Measurements from ENCODE around the gene UBE2C. TPM values are rescaled to one million over a fixed set of nuclear protein-coding genes. Genes with fewer than 3 reads are reported as not detected.

UBE2C gene
- total and polyA plus RNA-seq, 2 donors (not counting 1 experiment from before 2014, with no cell fraction given): 12.9 to 23.7 TPM

DNA sequence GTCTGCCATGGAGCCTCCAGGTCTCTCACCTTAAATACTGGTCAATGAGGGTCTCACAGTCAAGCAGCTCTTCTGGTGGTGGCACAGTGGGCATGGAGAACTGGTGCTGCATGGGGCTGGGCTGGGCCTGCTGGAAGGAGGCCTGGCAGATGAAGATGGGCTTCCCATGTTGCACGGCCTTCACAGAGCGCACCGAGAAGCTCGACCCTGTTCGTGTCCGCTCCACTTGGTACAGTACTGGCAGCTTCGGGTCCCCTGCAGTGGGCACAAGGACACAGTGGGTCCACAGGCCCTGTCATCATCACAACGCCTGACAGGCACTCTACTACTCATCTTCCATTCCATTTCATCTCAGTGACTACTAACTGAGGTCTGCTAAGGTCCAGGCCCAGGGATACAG, 36.0 kb downstream of the UBE2C start:
- Histone ChIP-seq H3K27me3 (ENCODE audit: control insufficient read depth, insufficient read depth, low read length) (no peaks in the 10 kb centered on the region), H2AFZ (ENCODE audit: low read length) (no peak overlapping the region), H3K9ac (ENCODE audit: insufficient read depth, low read length) (no peak overlapping the region), H3K9me3 (ENCODE audit: control insufficient read depth, insufficient read depth, low read depth, low read length) (no peaks in the 10 kb centered on the region), H3K4me3 (replicated peaks in 1 of 4; ENCODE audit: control extremely low read depth in 1 of 4, insufficient read depth in 1 of 4, low read depth in 3 of 4, low read length in 4 of 4) (no peak overlapping the region), H3K4me1 (ENCODE audit: control insufficient read depth, extremely low read depth, insufficient read depth, low read length) (no peaks in the 10 kb centered on the region), H4K20me1 (ENCODE audit: control insufficient read depth, extremely low read depth, insufficient read depth, low read length) (no peaks in the 10 kb centered on the region), H3K27ac (ENCODE audit: insufficient read depth, low read length) (no peak overlapping the region), H3K4me2 (ENCODE audit: extremely low read depth, insufficient read depth, low read length) (no peak overlapping the region), H3K79me2 (ENCODE audit: control insufficient read depth, insufficient read depth, low read length) (no peaks in the 10 kb centered on the region), H3K36me3 (ENCODE audit: control insufficient read depth, insufficient read depth, low read length) (peaks cover 5% of the 10 kb centered on the region)
- TF ChIP-seq EZH2 (IDR thresholded peaks at IDR 0.05; ENCODE audit: low read length, missing control alignments): no peak
- no peak for DNase-seq (ENCODE audit: low read depth in 2 of 2)

DNA sequence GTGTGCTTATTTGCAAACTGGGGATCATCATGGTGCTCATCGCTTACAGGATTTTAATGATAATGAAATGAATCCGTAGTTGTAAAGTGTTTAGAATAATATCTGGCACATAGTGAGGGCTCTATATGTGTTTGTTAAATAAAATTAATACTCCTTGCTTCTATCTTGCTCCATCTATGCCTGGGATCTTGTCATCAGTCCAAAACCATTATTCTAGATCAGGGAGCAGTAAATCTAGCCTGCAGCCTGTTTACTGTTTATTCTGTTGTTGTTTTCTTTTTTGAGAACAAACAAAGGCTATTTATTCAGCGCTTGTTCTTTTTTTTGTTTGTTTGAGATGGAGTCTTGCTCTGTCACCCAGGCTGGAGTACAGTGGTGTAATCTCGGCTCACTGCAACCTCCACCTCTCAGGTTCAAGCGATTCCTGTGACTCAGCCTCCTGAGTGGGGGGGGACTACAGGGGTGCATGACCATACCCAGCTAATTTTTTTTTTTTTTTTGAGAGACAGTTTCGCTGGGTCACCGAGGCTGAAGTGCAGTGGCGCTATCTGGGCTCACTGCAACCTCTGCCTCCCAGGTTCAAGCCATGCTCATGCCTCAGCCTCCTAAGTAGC, 36.6 kb downstream of the UBE2C start:
- Histone ChIP-seq H3K27ac (ENCODE audit: insufficient read depth, low read length) (no peak overlapping the region), H3K79me2 (ENCODE audit: control insufficient read depth, insufficient read depth, low read length) (no peaks in the 10 kb centered on the region), H3K4me2 (ENCODE audit: extremely low read depth, insufficient read depth, low read length) (no peak overlapping the region), H3K9ac (ENCODE audit: insufficient read depth, low read length) (no peak overlapping the region), H3K27me3 (ENCODE audit: control insufficient read depth, insufficient read depth, low read length) (no peaks in the 10 kb centered on the region), H2AFZ (ENCODE audit: low read length) (no peak overlapping the region), H3K4me1 (ENCODE audit: control insufficient read depth, extremely low read depth, insufficient read depth, low read length) (no peaks in the 10 kb centered on the region), H4K20me1 (ENCODE audit: control insufficient read depth, extremely low read depth, insufficient read depth, low read length) (no peaks in the 10 kb centered on the region), H3K4me3 (replicated peaks in 1 of 4; ENCODE audit: control extremely low read depth in 1 of 4, insufficient read depth in 1 of 4, low read depth in 3 of 4, low read length in 4 of 4) (no peak overlapping the region), H3K36me3 (ENCODE audit: control insufficient read depth, insufficient read depth, low read length) (peaks cover 2% of the 10 kb centered on the region), H3K9me3 (ENCODE audit: control insufficient read depth, insufficient read depth, low read depth, low read length) (no peaks in the 10 kb centered on the region)
- DNase-seq (ENCODE audit: low read depth in 2 of 2): no peak
- TF ChIP-seq, protein P1, sequence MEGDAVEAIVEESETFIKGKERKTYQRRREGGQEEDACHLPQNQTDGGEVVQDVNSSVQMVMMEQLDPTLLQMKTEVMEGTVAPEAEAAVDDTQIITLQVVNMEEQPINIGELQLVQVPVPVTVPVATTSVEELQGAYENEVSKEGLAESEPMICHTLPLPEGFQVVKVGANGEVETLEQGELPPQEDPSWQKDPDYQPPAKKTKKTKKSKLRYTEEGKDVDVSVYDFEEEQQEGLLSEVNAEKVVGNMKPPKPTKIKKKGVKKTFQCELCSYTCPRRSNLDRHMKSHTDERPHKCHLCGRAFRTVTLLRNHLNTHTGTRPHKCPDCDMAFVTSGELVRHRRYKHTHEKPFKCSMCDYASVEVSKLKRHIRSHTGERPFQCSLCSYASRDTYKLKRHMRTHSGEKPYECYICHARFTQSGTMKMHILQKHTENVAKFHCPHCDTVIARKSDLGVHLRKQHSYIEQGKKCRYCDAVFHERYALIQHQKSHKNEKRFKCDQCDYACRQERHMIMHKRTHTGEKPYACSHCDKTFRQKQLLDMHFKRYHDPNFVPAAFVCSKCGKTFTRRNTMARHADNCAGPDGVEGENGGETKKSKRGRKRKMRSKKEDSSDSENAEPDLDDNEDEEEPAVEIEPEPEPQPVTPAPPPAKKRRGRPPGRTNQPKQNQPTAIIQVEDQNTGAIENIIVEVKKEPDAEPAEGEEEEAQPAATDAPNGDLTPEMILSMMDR (conservative IDR thresholded peaks at IDR 0.05 in 1 of 2, IDR thresholded peaks at IDR 0.05 in 1 of 2; ENCODE audit: low read depth in 1 of 2, low read length in 2 of 2): no peak
- no peak for TF ChIP-seq EZH2 (IDR thresholded peaks at IDR 0.05; ENCODE audit: low read length, missing control alignments)

DNA sequence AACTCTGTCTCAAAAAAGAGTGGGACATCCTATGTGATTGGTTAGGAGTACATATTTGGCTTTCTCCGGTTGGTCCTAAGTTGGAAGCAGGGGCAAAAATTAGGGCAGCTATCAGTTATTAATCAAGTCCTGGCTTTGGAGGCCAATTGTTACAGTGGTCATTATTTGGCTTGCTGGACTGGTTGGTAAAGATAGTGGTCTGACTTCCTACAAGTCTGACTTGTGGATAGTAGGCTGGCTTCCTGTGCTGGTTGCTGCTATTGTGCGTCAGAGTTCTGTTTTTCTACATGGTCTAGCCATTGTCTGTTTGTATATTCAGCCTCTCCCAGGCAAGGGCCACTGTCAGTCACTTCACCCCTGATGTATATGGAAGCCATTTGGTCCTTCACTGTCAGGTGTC, 37.8 kb downstream of the UBE2C start:
- no peak for TF ChIP-seq EZH2 (IDR thresholded peaks at IDR 0.05; ENCODE audit: low read length, missing control alignments)
- TF ChIP-seq, protein P1 (conservative IDR thresholded peaks at IDR 0.05 in 1 of 2, IDR thresholded peaks at IDR 0.05 in 1 of 2; ENCODE audit: low read depth in 1 of 2, low read length in 2 of 2): no peak
- Histone ChIP-seq H3K9me3 (ENCODE audit: control insufficient read depth, insufficient read depth, low read depth, low read length) (no peaks in the 10 kb centered on the region), H3K79me2 (ENCODE audit: control insufficient read depth, insufficient read depth, low read length) (peaks cover 5% of the 10 kb centered on the region), H2AFZ (ENCODE audit: low read length) (no peak overlapping the region), H3K27ac (ENCODE audit: insufficient read depth, low read length) (no peak overlapping the region), H3K9ac (ENCODE audit: insufficient read depth, low read length) (no peak overlapping the region), H3K27me3 (ENCODE audit: control insufficient read depth, insufficient read depth, low read length) (no peaks in the 10 kb centered on the region), H3K36me3 (ENCODE audit: control insufficient read depth, insufficient read depth, low read length) (peaks cover 6% of the 10 kb centered on the region), H3K4me2 (ENCODE audit: extremely low read depth, insufficient read depth, low read length) (no peak overlapping the region), H4K20me1 (ENCODE audit: control insufficient read depth, extremely low read depth, insufficient read depth, low read length) (no peaks in the 10 kb centered on the region), H3K4me1 (ENCODE audit: control insufficient read depth, extremely low read depth, insufficient read depth, low read length) (no peaks in the 10 kb centered on the region), H3K4me3 (replicated peaks in 1 of 4; ENCODE audit: control extremely low read depth in 1 of 4, insufficient read depth in 1 of 4, low read depth in 3 of 4, low read length in 4 of 4) (no peak overlapping the region)
- no peak for DNase-seq (ENCODE audit: low read depth in 2 of 2)

All from fibroblast of lung (primary cell).